Spinal cord (tissue), 10 donors: ENCODE results near the gene SLC2A3. TPM values are rescaled to one million over a fixed set of nuclear protein-coding genes. Genes with fewer than 3 reads are reported as not detected.

Experiments used
- DNase-seq, 6 donors: peaks; one replicate each; pipeline versions ENCODE4 v3.0.0 to v3.0.0-alpha.2; 2013 to 2015; ENCODE audit warnings: low spot score in 6 of 6, low read depth in 4 of 6
- H3K27ac ChIP-seq: one replicate; pipeline ENCODE4 v1.5.1; 2013; ENCODE audit warnings: low read depth, low read length, control low read depth
- H3K27me3 ChIP-seq: one replicate; pipeline ENCODE4 v1.6.1; 2013; ENCODE audit warnings: low read length; ENCODE audit not compliant: control insufficient read depth, insufficient read depth
- H3K36me3 ChIP-seq: one replicate; pipeline ENCODE4 v1.6.1; 2013; ENCODE audit warnings: low read length; ENCODE audit not compliant: control insufficient read depth, insufficient read depth
- H3K4me1 ChIP-seq: one replicate; pipeline ENCODE4 v1.6.1; 2013; ENCODE audit warnings: low read length; ENCODE audit not compliant: control insufficient read depth, insufficient read depth
- H3K4me3 ChIP-seq: one replicate; pipeline ENCODE4 v1.5.1; 2013; ENCODE audit warnings: low read depth, low read length, control low read depth
- H3K9me3 ChIP-seq: one replicate; pipeline ENCODE4 v1.6.1; 2013; ENCODE audit warnings: low read length; ENCODE audit not compliant: control insufficient read depth, insufficient read depth
- WGBS: methylation state at CpG from one replicate; pipeline ENCODE4 v1.1.5; 2013; ENCODE audit warnings: missing lambda C conversion rate; ENCODE audit not compliant: insufficient coverage; 5-methylcytosine and 5-hydroxymethylcytosine counted together
- polyA plus RNA-seq, 2 donors: library from polyadenylated mRNA; unstranded; fragments of 120-200 nt; gene quantifications; one replicate each; pipeline ENCODE4 v1.2.1, GENCODE V29; 2013; ENCODE audit not compliant: insufficient read length in 2 of 2
- small RNA-seq: library from RNA; depleted of rRNA; stranded (forward); fragments of <200 nt; gene quantifications from one replicate; pipeline ENCODE3, GENCODE V24; 2014; ENCODE audit warnings: low replicate concordance
- total RNA-seq, 2 donors: library from RNA; depleted of rRNA in 1 of 2; stranded (reverse); fragments of 120-200 nt in 1 of 2; fragments of >200 nt in 1 of 2; gene quantifications; one replicate each; pipeline versions ENCODE4 v1.2.3 to v1.2.4, GENCODE V29; 2013 to 2014
- donor health status: healthy.

SLC2A3 gene
- total and polyA plus RNA-seq, 4 donors: 28.5 to 210 (median 97.9) TPM

GRCh38 chr12:7872566-7873319, 63.2 kb downstream of the SLC2A3 start, which contains the start of gene SLC2A14:
Gene SLC2A14 (minus strand): TSS chr12:7872915. CDS start chr12:7869880, 3,035 bp downstream.
- H3K27ac ChIP-seq: no peak within 1 kb of the TSS
- 11% methylated on average over 65 of the region's 65 CpGs for WGBS

DNA sequence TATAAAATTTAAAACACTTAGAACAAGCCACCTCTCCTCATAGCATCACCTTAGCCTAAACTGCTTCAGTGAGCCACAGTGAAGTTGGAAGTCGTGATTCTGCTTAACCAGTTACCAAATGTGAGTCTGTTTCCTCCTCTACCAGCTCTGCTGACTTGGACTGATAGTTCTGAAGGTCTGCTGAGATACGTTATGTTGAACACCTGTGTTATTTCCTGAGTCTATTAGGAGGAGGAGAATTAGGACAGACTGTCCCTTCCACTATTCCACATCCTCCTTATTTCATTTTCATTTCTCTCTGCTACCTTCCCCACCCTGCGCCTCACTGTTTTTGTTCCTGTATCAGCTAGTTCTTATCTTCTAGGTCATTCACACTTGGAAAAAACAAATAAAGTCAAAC, 65.7 kb downstream of the SLC2A3 start:
- no CpG with 5 or more reads among the region's 3 CpGs for WGBS

More at GRCh38 chr12:7872566-7873319, 63.2 kb downstream of the SLC2A3 start, which contains the start of gene SLC2A14:
- Histone ChIP-seq H3K9me3 (no peaks in the 10 kb centered on the region), H3K27me3 (peaks cover 25% of the 10 kb centered on the region), H3K36me3 (no peaks in the 10 kb centered on the region), H3K4me3 (peak within 1 kb of the TSS; percentile 5), H3K4me1 (no peaks in the 10 kb centered on the region)
- DNase-seq: no peak

More for the DNA sequence above, 65.7 kb downstream of the SLC2A3 start:
- no peak for DNase-seq
- Histone ChIP-seq H3K27me3 (peaks cover 25% of the 10 kb centered on the region), H3K9me3 (no peaks in the 10 kb centered on the region), H3K4me1 (no peaks in the 10 kb centered on the region), H3K4me3 (no peak overlapping the region), H3K36me3 (no peaks in the 10 kb centered on the region), H3K27ac (no peak overlapping the region)

Small RNAs within 50 kb of the gene (small RNA-seq; reads per million reads assigned to genes)
- not detected for gene RF00019

Other genes starting within 250 kb of the SLC2A3 start
- under 1 TPM in 1 of 2 donors, not detected in 1; 0.28 TPM for gene GDF3, start 240.4 kb downstream of the SLC2A3 start, total RNA-seq
- gene GDF3, start 240.4 kb downstream of the SLC2A3 start, polyA plus RNA-seq: 1 to 10 TPM in 1 of 2 donors, under 1 TPM in 1; 0.12 to 1.1 TPM
- gene DPPA3, start 224.8 kb downstream of the SLC2A3 start, total RNA-seq: not detected
- not detected for gene DPPA3, start 224.8 kb downstream of the SLC2A3 start, polyA plus RNA-seq
- gene CLEC4C, start 188.8 kb downstream of the SLC2A3 start, total RNA-seq: not detected
- under 1 TPM in 1 of 2 donors, not detected in 1; 0.12 TPM for gene CLEC4C, start 188.8 kb downstream of the SLC2A3 start, polyA plus RNA-seq
- not detected for gene NANOGNB, start 171.0 kb downstream of the SLC2A3 start, total RNA-seq
- gene NANOGNB, start 171.0 kb downstream of the SLC2A3 start, polyA plus RNA-seq: not detected
- gene NANOG, start 146.8 kb downstream of the SLC2A3 start, total RNA-seq: under 1 TPM; 0.17 to 0.20 TPM
- gene NANOG, start 146.8 kb downstream of the SLC2A3 start, polyA plus RNA-seq: under 1 TPM; 0.15 to 0.19 TPM
- gene SLC2A14, start 63.3 kb downstream of the SLC2A3 start, total RNA-seq: under 1 TPM; 0.22 to 0.30 TPM
- gene SLC2A14, start 63.3 kb downstream of the SLC2A3 start, polyA plus RNA-seq: under 1 TPM; 0.38 to 0.96 TPM
- gene FOXJ2, start 96.5 kb upstream of the SLC2A3 start, total RNA-seq: 10 to 100 TPM in 1 of 2 donors, 1 to 10 TPM in 1; 9.5 to 11.6 TPM
- gene FOXJ2, start 96.5 kb upstream of the SLC2A3 start, polyA plus RNA-seq: 10 to 100 TPM; 17.8 to 18.7 TPM
- gene C3AR1, start 130.2 kb upstream of the SLC2A3 start, total RNA-seq: 10 to 100 TPM in 1 of 2 donors, 1 to 10 TPM in 1; 6.0 to 14.8 TPM
- gene C3AR1, start 130.2 kb upstream of the SLC2A3 start, polyA plus RNA-seq: 1 to 10 TPM; 3.8 to 6.9 TPM
- gene NECAP1, start 146.1 kb upstream of the SLC2A3 start, total RNA-seq: 100 to 1,000 TPM in 1 of 2 donors, 10 to 100 TPM in 1; 82.9 to 132 TPM
- gene NECAP1, start 146.1 kb upstream of the SLC2A3 start, polyA plus RNA-seq: 100 to 1,000 TPM; 134 to 151 TPM
- gene CLEC4A, start 187.4 kb upstream of the SLC2A3 start, total RNA-seq: 1 to 10 TPM; 2.9 to 3.0 TPM
- gene CLEC4A, start 187.4 kb upstream of the SLC2A3 start, polyA plus RNA-seq: 1 to 10 TPM; 3.7 to 4.0 TPM
- gene ZNF705A, start 220.8 kb upstream of the SLC2A3 start, total RNA-seq: not detected
- under 1 TPM in 1 of 2 donors, not detected in 1; 0.06 TPM for gene ZNF705A, start 220.8 kb upstream of the SLC2A3 start, polyA plus RNA-seq